Measurements from ENCODE around the gene SUFU.
"Not testable (repeated sequence)": the region's sequence is repeated elsewhere in the genome, so short reads cannot be mapped to it uniquely, and the experiment has no call there.

SUFU gene

GRCh38 chr10:102493771-102494170 lies 10.0 kb upstream of the SUFU start:
- Histone ChIP-seq H3K9ac (ENCODE audit: low read depth, low read length) (no peak overlapping the region), H3K79me2 (ENCODE audit: insufficient read depth, low read length) (peaks cover 81% of the 10 kb centered on the region), H3K4me3 (ENCODE audit: low read depth in 1 of 2, low read length in 2 of 2) (no peak overlapping the region), H3K9me3 (ENCODE audit: insufficient read depth, low read length, severe bottlenecking) (no peaks in the 10 kb centered on the region), H4K20me1 (ENCODE audit: insufficient read depth, low read length) (peaks cover 66% of the 10 kb centered on the region), H3K36me3 (ENCODE audit: insufficient read depth, low read length) (peaks cover 54% of the 10 kb centered on the region), H3K4me2 (ENCODE audit: insufficient read depth, low read length) (no peak overlapping the region), H3K27ac (ENCODE audit: low read length) (no peak overlapping the region), H2AFZ (ENCODE audit: low read depth, low read length) (no peak overlapping the region), H3K4me1 (ENCODE audit: insufficient read depth, low read length) (no peaks in the 10 kb centered on the region), H3K27me3 (ENCODE audit: insufficient read depth, low read length, poor library complexity) (no peaks in the 10 kb centered on the region)
- no peak for ATAC-seq (ENCODE audit: insufficient read depth, low read depth)
- TF ChIP-seq CTCF (IDR thresholded peaks at IDR 0.05; ENCODE audit: borderline replicate concordance, extremely low read depth, low read length, poor library complexity, severe bottlenecking) (no peak), EZH2 (IDR thresholded peaks at IDR 0.05; ENCODE audit: borderline replicate concordance, low read depth, low read length, severe bottlenecking) (no peak)
- DNase-seq: no peak

- no peak for ATAC-seq (ENCODE audit: insufficient read depth, low read depth)
- no peak overlapping the region for H3K9ac ChIP-seq (ENCODE audit: low read depth, low read length)
- H3K36me3 ChIP-seq (ENCODE audit: insufficient read depth, low read length): peaks cover 41% of the 10 kb centered on the region
- H3K4me3 ChIP-seq (ENCODE audit: low read depth in 1 of 2, low read length in 2 of 2): no peak overlapping the region
- no peaks in the 10 kb centered on the region for H3K27me3 ChIP-seq (ENCODE audit: insufficient read depth, low read length, poor library complexity)
- no peak overlapping the region for H3K27ac ChIP-seq (ENCODE audit: low read length)
- TF ChIP-seq CTCF (IDR thresholded peaks at IDR 0.05; ENCODE audit: borderline replicate concordance, extremely low read depth, low read length, poor library complexity, severe bottlenecking) (no peak), EZH2 (IDR thresholded peaks at IDR 0.05; ENCODE audit: borderline replicate concordance, low read depth, low read length, severe bottlenecking) (no peak)
- peaks cover 19% of the 10 kb centered on the region for H3K4me1 ChIP-seq (ENCODE audit: insufficient read depth, low read length)
- H3K4me2 ChIP-seq (ENCODE audit: insufficient read depth, low read length): no peak overlapping the region
- no peak for DNase-seq
- H3K79me2 ChIP-seq (ENCODE audit: insufficient read depth, low read length): peaks cover 96% of the 10 kb centered on the region
- H4K20me1 ChIP-seq (ENCODE audit: insufficient read depth, low read length): peaks cover 80% of the 10 kb centered on the region
- no peaks in the 10 kb centered on the region for H3K9me3 ChIP-seq (ENCODE audit: insufficient read depth, low read length, severe bottlenecking)
- no peak overlapping the region for H2AFZ ChIP-seq (ENCODE audit: low read depth, low read length)
These were observed 6.2 kb upstream of the SUFU start for GRCh38 chr10:102497545-102497944.

GRCh38 chr10:102499356-102499755 lies 4.4 kb upstream of the SUFU start:
- peaks cover 65% of the 10 kb centered on the region for H4K20me1 ChIP-seq (ENCODE audit: insufficient read depth, low read length)
- peak overlapping the region; percentile 12; the same call in 1 of the 2 replicates for H3K4me2 ChIP-seq (ENCODE audit: insufficient read depth, low read length)
- peaks cover 28% of the 10 kb centered on the region for H3K4me1 ChIP-seq (ENCODE audit: insufficient read depth, low read length)
- ATAC-seq (ENCODE audit: insufficient read depth, low read depth): no peak
- H3K27me3 ChIP-seq (ENCODE audit: insufficient read depth, low read length, poor library complexity): no peaks in the 10 kb centered on the region
- H3K36me3 ChIP-seq (ENCODE audit: insufficient read depth, low read length): peaks cover 27% of the 10 kb centered on the region; the same call in 1 of the 2 replicates
- H3K4me3 ChIP-seq (ENCODE audit: low read depth in 1 of 2, low read length in 2 of 2): no peak overlapping the region
- DNase-seq: no peak
- H2AFZ ChIP-seq (ENCODE audit: low read depth, low read length): no peak overlapping the region
- TF ChIP-seq CTCF (IDR thresholded peaks at IDR 0.05; ENCODE audit: borderline replicate concordance, extremely low read depth, low read length, poor library complexity, severe bottlenecking) (no peak), EZH2 (IDR thresholded peaks at IDR 0.05; ENCODE audit: borderline replicate concordance, low read depth, low read length, severe bottlenecking) (no peak)
- H3K9me3 ChIP-seq (ENCODE audit: insufficient read depth, low read length, severe bottlenecking): no peaks in the 10 kb centered on the region
- H3K79me2 ChIP-seq (ENCODE audit: insufficient read depth, low read length): peaks cover 83% of the 10 kb centered on the region
- H3K9ac ChIP-seq (ENCODE audit: low read depth, low read length): 0 out of 2 replicates have a peak overlapping the region, but pooled peaks have one; percentile 14
- H3K27ac ChIP-seq (ENCODE audit: low read length): no peak overlapping the region

GRCh38 chr10:102500686-102501085 lies 3.1 kb upstream of the SUFU start:
- H3K4me1 ChIP-seq (ENCODE audit: insufficient read depth, low read length): peaks cover 41% of the 10 kb centered on the region
- not testable (repeated sequence) for H2AFZ ChIP-seq (ENCODE audit: low read depth, low read length); H3K27me3 ChIP-seq (ENCODE audit: insufficient read depth, low read length, poor library complexity); H3K9me3 ChIP-seq (ENCODE audit: insufficient read depth, low read length, severe bottlenecking); DNase-seq; H3K27ac ChIP-seq (ENCODE audit: low read length); H3K9ac ChIP-seq (ENCODE audit: low read depth, low read length); ATAC-seq (ENCODE audit: insufficient read depth, low read depth)
- peaks cover 65% of the 10 kb centered on the region for H4K20me1 ChIP-seq (ENCODE audit: insufficient read depth, low read length)
- peaks cover 83% of the 10 kb centered on the region for H3K79me2 ChIP-seq (ENCODE audit: insufficient read depth, low read length)
- peak overlapping the region; percentile 94 for H3K4me2 ChIP-seq (ENCODE audit: insufficient read depth, low read length)
- peak overlapping the region in 1 of 2 experiments; percentile 76; a peak in 2 of 4 replicates for H3K4me3 ChIP-seq (ENCODE audit: low read depth in 1 of 2, low read length in 2 of 2)
- H3K36me3 ChIP-seq (ENCODE audit: insufficient read depth, low read length): peaks cover 31% of the 10 kb centered on the region; the same call in 1 of the 2 replicates
